NB4 (cell line): ENCODE results near the gene LRP1B.

Source experiments
- DNase-seq: peaks from one replicate; pipeline ENCODE4 v3.0.0; 2010; ENCODE audit warnings: low read depth
- H3K4me3 ChIP-seq: one replicate; pipeline ENCODE4 v1.5.1; 2011; ENCODE audit warnings: mild to moderate bottlenecking, low read depth, low read length, moderate library complexity
- CTCF ChIP-seq: IDR thresholded peaks from one replicate; pipeline ENCODE4 v1.5.1; 2012; ENCODE audit warnings: low read depth, low read length
- MAX ChIP-seq: IDR thresholded peaks from 2 replicates; pipeline ENCODE4 v1.6.1; 2011; ENCODE audit warnings: low read depth, low read length
- MYC ChIP-seq: IDR thresholded peaks from 2 replicates; pipeline ENCODE4 v1.6.1; 2011; ENCODE audit warnings: low read depth, low read length
- POLR2A ChIP-seq: IDR thresholded peaks from 2 replicates; pipeline ENCODE4 v1.6.1; 2011; ENCODE audit warnings: mild to moderate bottlenecking; ENCODE audit not compliant: insufficient read length; ENCODE audit errors: extremely low read depth

Gene LRP1B

GRCh38 chr2:140892911-140893637, 1237.7 kb downstream of the LRP1B start:
- no peak for DNase-seq
- H3K4me3 ChIP-seq, result no peak overlapping the region
- TF ChIP-seq CTCF (no peak), POLR2A (no peak), MAX (no peak), MYC (no peak)

GRCh38 chr2:140892436-140892835, 1238.4 kb downstream of the LRP1B start:
- TF ChIP-seq MAX (no peak), MYC (no peak), CTCF (no peak), POLR2A (no peak)
- DNase-seq, result no peak

GRCh38 chr2:140891614-140892212, 1239.1 kb downstream of the LRP1B start:
- no peak overlapping the region for H3K4me3 ChIP-seq
- TF ChIP-seq CTCF, result no peak
- no peak for TF ChIP-seq MYC
- no peak for TF ChIP-seq MAX
- no peak for TF ChIP-seq POLR2A
- DNase-seq, result no peak

More at GRCh38 chr2:140892436-140892835, 1238.4 kb downstream of the LRP1B start:
- no peak overlapping the region for H3K4me3 ChIP-seq

- no peak for DNase-seq
- TF ChIP-seq POLR2A (no peak), MAX (no peak), MYC (no peak), CTCF (no peak)
- H3K4me3 ChIP-seq, result no peak overlapping the region
These were observed 1247.9 kb downstream of the LRP1B start for GRCh38 chr2:140882671-140883620.

GRCh38 chr2:140880573-140880972, 1250.2 kb downstream of the LRP1B start:
- TF ChIP-seq CTCF (no peak), POLR2A (no peak), MAX (no peak), MYC (no peak)
- no peak overlapping the region for H3K4me3 ChIP-seq
- DNase-seq, result no peak
